GM18870 (cell line): ENCODE measurements around the gene BACE1.
"Not testable (repeated sequence)": the region's sequence is repeated elsewhere in the genome, so short reads cannot be mapped to it uniquely, and the experiment has no call there.

Experiments used
- ATAC-seq: cut with Tn5 transposase; IDR thresholded peaks from one replicate; pipeline ENCODE4 v1.9.1; 2021; ENCODE audit warnings: moderate library complexity; ENCODE audit not compliant: unreplicated experiment

Gene BACE1

GRCh38 chr11:117316197-117316961 lies at the start of gene BACE1:
TSS of gene BACE1 (minus strand) at chr11:117316256. CDS start at chr11:117315795, 461 bp downstream.
- ATAC-seq = no peak

GRCh38 chr11:117361432-117361831 lies 45.4 kb upstream of the BACE1 start:
- no peak for ATAC-seq

- ATAC-seq = no peak
Observed at GRCh38 chr11:117356126-117356890, 40.3 kb upstream of the BACE1 start.

- ATAC-seq = no peak
Observed at GRCh38 chr11:117354550-117354949, 38.5 kb upstream of the BACE1 start.

GRCh38 chr11:117345039-117345438 lies 29.0 kb upstream of the BACE1 start:
- no peak for ATAC-seq

GRCh38 chr11:117337076-117337475 lies 21.0 kb upstream of the BACE1 start:
- no peak for ATAC-seq

- no peak for ATAC-seq
Observed at GRCh38 chr11:117335399-117335798, 19.3 kb upstream of the BACE1 start.

GRCh38 chr11:117334896-117335295 lies 18.8 kb upstream of the BACE1 start:
- no peak for ATAC-seq

GRCh38 chr11:117333917-117334316 lies 17.9 kb upstream of the BACE1 start:
- no peak for ATAC-seq

GRCh38 chr11:117332843-117333242 lies 16.8 kb upstream of the BACE1 start:
- ATAC-seq = no peak

- no peak for ATAC-seq
Observed at GRCh38 chr11:117328375-117329010, 12.4 kb upstream of the BACE1 start.

- ATAC-seq = peak; percentile 90
Observed at GRCh38 chr11:117327567-117328374, 11.7 kb upstream of the BACE1 start, which contains the start of gene CEP164. TSS of gene CEP164 (plus strand) at chr11:117327854. CDS start at chr11:117338587, 10,733 bp downstream.

GRCh38 chr11:117327255-117327566 lies 11.2 kb upstream of the BACE1 start:
- not testable (repeated sequence) for ATAC-seq

GRCh38 chr11:117319214-117319840 lies 3.3 kb upstream of the BACE1 start:
- no peak for ATAC-seq

GRCh38 chr11:117318738-117319137 lies 2.7 kb upstream of the BACE1 start:
- no peak for ATAC-seq

GRCh38 chr11:117315285-117316196 lies 515 bp downstream of the BACE1 start:
- ATAC-seq = no peak

- ATAC-seq = no peak
Observed at GRCh38 chr11:117314840-117315239, 1.2 kb downstream of the BACE1 start.

GRCh38 chr11:117313828-117314768 lies 2.0 kb downstream of the BACE1 start:
- no peak for ATAC-seq
